ENCODE data around the gene SFXN2. TPM values are rescaled to one million over a fixed set of nuclear protein-coding genes. Genes with fewer than 3 reads are reported as not detected.

SFXN2 gene
- total and polyA plus RNA-seq, 8 donors = 15.7 to 21.0 (median 17.9) TPM

Other genes with a start within 250 kb of the SFXN2 start
- gene ACTR1A, start 211.9 kb upstream of the SFXN2 start, total RNA-seq = 100 to 1,000 TPM; 104 to 122 TPM
- gene ACTR1A, start 211.9 kb upstream of the SFXN2 start, polyA plus RNA-seq (ENCODE audit: insufficient read length in 6 of 6) = 10 to 100 TPM; 78.4 to 92.6 (median 83.6) TPM
- gene SUFU, start 210.7 kb upstream of the SFXN2 start, total RNA-seq = 10 to 100 TPM; 13.4 to 15.2 TPM
- 10 to 100 TPM; 26.9 to 30.7 (median 28.3) TPM for gene SUFU, start 210.7 kb upstream of the SFXN2 start, polyA plus RNA-seq (ENCODE audit: insufficient read length in 6 of 6)
- gene TRIM8, start 70.2 kb upstream of the SFXN2 start, total RNA-seq = 100 to 1,000 TPM; 123 to 180 TPM
- 100 to 1,000 TPM in 4 of 6 donors, 10 to 100 TPM in 2; 88.9 to 128 (median 102) TPM for gene TRIM8, start 70.2 kb upstream of the SFXN2 start, polyA plus RNA-seq (ENCODE audit: insufficient read length in 6 of 6)
- gene ARL3, start 239 bp upstream of the SFXN2 start, total RNA-seq = 10 to 100 TPM; 10.3 to 11.0 TPM
- 10 to 100 TPM; 21.2 to 23.2 (median 22.4) TPM for gene ARL3, start 239 bp upstream of the SFXN2 start, polyA plus RNA-seq (ENCODE audit: insufficient read length in 6 of 6)
- 10 to 100 TPM; 48.4 to 49.8 TPM for gene WBP1L, start 29.3 kb downstream of the SFXN2 start, total RNA-seq
- 10 to 100 TPM; 42.6 to 46.2 (median 45.5) TPM for gene WBP1L, start 29.3 kb downstream of the SFXN2 start, polyA plus RNA-seq (ENCODE audit: insufficient read length in 6 of 6)
- gene CYP17A1, start 122.8 kb downstream of the SFXN2 start, total RNA-seq = under 1 TPM; 0.52 to 0.58 TPM
- gene CYP17A1, start 122.8 kb downstream of the SFXN2 start, polyA plus RNA-seq (ENCODE audit: insufficient read length in 6 of 6) = 1 to 10 TPM in 2 of 6 donors, under 1 TPM in 2, not detected in 2; 0.28 to 2.1 (median 0.94) TPM
- 10 to 100 TPM; 15.6 to 24.6 TPM for gene BORCS7, start 139.6 kb downstream of the SFXN2 start, total RNA-seq
- 10 to 100 TPM; 40.5 to 48.0 (median 42.8) TPM for gene BORCS7, start 139.6 kb downstream of the SFXN2 start, polyA plus RNA-seq (ENCODE audit: insufficient read length in 6 of 6)
- gene AS3MT, start 154.8 kb downstream of the SFXN2 start, total RNA-seq = 1 to 10 TPM; 1.5 to 4.7 TPM
- gene AS3MT, start 154.8 kb downstream of the SFXN2 start, polyA plus RNA-seq (ENCODE audit: insufficient read length in 6 of 6) = 10 to 100 TPM; 11.3 to 18.9 (median 15.7) TPM
- 10 to 100 TPM in 1 of 2 donors, 1 to 10 TPM in 1; 8.8 to 10.3 TPM for gene CNNM2, start 203.7 kb downstream of the SFXN2 start, total RNA-seq
- 1 to 10 TPM; 6.0 to 9.8 (median 7.6) TPM for gene CNNM2, start 203.7 kb downstream of the SFXN2 start, polyA plus RNA-seq (ENCODE audit: insufficient read length in 6 of 6)